Uterus (tissue), 4 donors: ENCODE results near the gene P2RX7. TPM values are rescaled to one million over a fixed set of nuclear protein-coding genes. Genes with fewer than 3 reads are reported as not detected.

ENCODE experiments used
- DNase-seq, 2 donors: peaks; one replicate each; pipeline ENCODE4 v3.0.0-alpha.2; 2019 to 2020
- H3K27ac ChIP-seq, 2 donors: fragments of 200-600 bp; sonication (generic); 1 replicate in 1 of 2; 2 replicates in 1 of 2; pipeline ENCODE4 v1.5.1; 2016 to 2018
- H3K27me3 ChIP-seq, 2 donors: fragments of 200-600 bp; sonication (generic); one replicate each; pipeline ENCODE4 v1.5.1; 2018 to 2019; ENCODE audit warnings: control low read depth in 1 of 2
- H3K36me3 ChIP-seq, 2 donors: fragments of 200-600 bp; sonication (generic); one replicate each; pipeline ENCODE4 v1.5.1; 2019; ENCODE audit warnings: control low read depth in 1 of 2
- H3K4me1 ChIP-seq, 2 donors: fragments of 200-600 bp; sonication (generic); one replicate each; pipeline ENCODE4 v1.5.1; 2018 to 2019; ENCODE audit warnings: control low read depth in 1 of 2
- H3K4me3 ChIP-seq, 2 donors: fragments of 200-600 bp; sonication (generic); 1 replicate in 1 of 2; 2 replicates in 1 of 2; pipeline ENCODE4 v1.5.1; 2018 to 2019; ENCODE audit warnings: mild to moderate bottlenecking in 1 of 2
- H3K9me3 ChIP-seq, 2 donors: fragments of 200-600 bp; sonication (generic); one replicate each; pipeline ENCODE4 v1.5.1; 2019; ENCODE audit warnings: control low read depth in 1 of 2
- POLR2A ChIP-seq, 2 donors: fragments of 450-650 bp; IDR thresholded peaks; one replicate each; pipeline ENCODE4 v1.6.1; 2016; ENCODE audit warnings: antibody characterized with exemption in 2 of 2, mild to moderate bottlenecking in 1 of 2, moderate library complexity in 1 of 2
- intact Hi-C: fragments of 100-400 bp; cut with DNase I; formaldehyde crosslinking; loops from one replicate; pipeline ENCODE4 v1.15.1; 2023; ENCODE audit warnings: low total_unique reads
- total RNA-seq, 4 donors: library from RNA; depleted of rRNA in 3 of 4; stranded (reverse); fragments of >200 nt in 3 of 4; gene quantifications; one replicate each; pipeline versions ENCODE4 v1.1.0 to v1.2.4, GENCODE V29; 2014 to 2023
- TF ChIP-seq, protein P1 (sequence below), 4 experiments: fragments of 200-600 bp in 2 of 4; fragments of 450-650 bp in 2 of 4; sonication (generic) in 2 of 4; IDR thresholded peaks; one replicate each; pipeline ENCODE4 v1.5.1; 2016 to 2019; ENCODE audit warnings: antibody characterized with exemption in 4 of 4, mild to moderate bottlenecking in 2 of 4, moderate library complexity in 1 of 4
- donor health status: DM: yes; HTN: yes; CAD: no.

Gene P2RX7
- total RNA-seq, 4 donors from 2014 or later: 1.0 to 7.7 (median 3.1) TPM

- H3K4me1 ChIP-seq: no peaks in the 10 kb centered on the region
- no peak overlapping the region for H3K27ac ChIP-seq
- no peaks in the 10 kb centered on the region for H3K9me3 ChIP-seq
- H3K36me3 ChIP-seq: no peaks in the 10 kb centered on the region
- no peak overlapping the region for H3K4me3 ChIP-seq
- intact Hi-C loops: no loop called here
- H3K27me3 ChIP-seq: no peaks in the 10 kb centered on the region
- no peak for DNase-seq
- TF ChIP-seq, protein P1, sequence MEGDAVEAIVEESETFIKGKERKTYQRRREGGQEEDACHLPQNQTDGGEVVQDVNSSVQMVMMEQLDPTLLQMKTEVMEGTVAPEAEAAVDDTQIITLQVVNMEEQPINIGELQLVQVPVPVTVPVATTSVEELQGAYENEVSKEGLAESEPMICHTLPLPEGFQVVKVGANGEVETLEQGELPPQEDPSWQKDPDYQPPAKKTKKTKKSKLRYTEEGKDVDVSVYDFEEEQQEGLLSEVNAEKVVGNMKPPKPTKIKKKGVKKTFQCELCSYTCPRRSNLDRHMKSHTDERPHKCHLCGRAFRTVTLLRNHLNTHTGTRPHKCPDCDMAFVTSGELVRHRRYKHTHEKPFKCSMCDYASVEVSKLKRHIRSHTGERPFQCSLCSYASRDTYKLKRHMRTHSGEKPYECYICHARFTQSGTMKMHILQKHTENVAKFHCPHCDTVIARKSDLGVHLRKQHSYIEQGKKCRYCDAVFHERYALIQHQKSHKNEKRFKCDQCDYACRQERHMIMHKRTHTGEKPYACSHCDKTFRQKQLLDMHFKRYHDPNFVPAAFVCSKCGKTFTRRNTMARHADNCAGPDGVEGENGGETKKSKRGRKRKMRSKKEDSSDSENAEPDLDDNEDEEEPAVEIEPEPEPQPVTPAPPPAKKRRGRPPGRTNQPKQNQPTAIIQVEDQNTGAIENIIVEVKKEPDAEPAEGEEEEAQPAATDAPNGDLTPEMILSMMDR (IDR thresholded peaks at IDR 0.05): no peak
- TF ChIP-seq POLR2A (IDR thresholded peaks at IDR 0.05): no peak
These were observed 18.5 kb upstream of the P2RX7 start for GRCh38 chr12:121114019-121114639.

DNA sequence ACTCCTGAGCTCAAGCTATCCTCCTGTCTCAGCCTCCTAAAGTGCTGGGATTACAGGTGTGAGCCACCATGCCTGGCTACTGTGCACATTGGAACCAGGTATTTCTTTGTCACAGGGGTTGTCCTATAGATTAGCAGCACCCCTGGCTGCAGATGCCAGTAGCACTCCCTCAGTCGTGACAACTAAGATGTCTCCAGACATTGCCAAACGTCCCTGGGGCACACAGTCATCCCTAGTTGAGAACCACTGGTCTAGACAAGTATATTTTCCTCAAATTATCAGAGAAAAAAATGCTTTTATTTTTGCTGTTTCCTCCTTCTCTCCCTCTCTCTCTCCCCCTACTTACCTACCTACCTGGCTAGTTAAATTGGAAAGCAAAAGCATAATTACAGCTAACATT lies 17.9 kb upstream of the P2RX7 start:
- Histone ChIP-seq H3K4me3 (no peak overlapping the region), H3K27me3 (no peaks in the 10 kb centered on the region), H3K36me3 (no peaks in the 10 kb centered on the region), H3K9me3 (no peaks in the 10 kb centered on the region), H3K27ac (no peak overlapping the region), H3K4me1 (no peaks in the 10 kb centered on the region)
- no peak for TF ChIP-seq POLR2A (IDR thresholded peaks at IDR 0.05)
- TF ChIP-seq, protein P1 (IDR thresholded peaks at IDR 0.05): no peak
- DNase-seq: no peak
- intact Hi-C loops: no loop called here

- Histone ChIP-seq H3K27ac (no peak overlapping the region), H3K27me3 (no peaks in the 10 kb centered on the region), H3K4me1 (no peaks in the 10 kb centered on the region), H3K9me3 (no peaks in the 10 kb centered on the region), H3K36me3 (no peaks in the 10 kb centered on the region), H3K4me3 (no peak overlapping the region)
- no peak for DNase-seq
- intact Hi-C loops: no loop called here
- TF ChIP-seq, protein P1 (IDR thresholded peaks at IDR 0.05): no peak
- TF ChIP-seq POLR2A (IDR thresholded peaks at IDR 0.05): no peak
These were observed 17.1 kb upstream of the P2RX7 start for GRCh38 chr12:121115530-121115929.

- no peak for TF ChIP-seq POLR2A (IDR thresholded peaks at IDR 0.05)
- TF ChIP-seq, protein P1 (IDR thresholded peaks at IDR 0.05): no peak
- intact Hi-C loops: no loop called here
- H3K9me3 ChIP-seq: no peaks in the 10 kb centered on the region
These were observed 16.1 kb upstream of the P2RX7 start for GRCh38 chr12:121116318-121117225.

GRCh38 chr12:121117226-121117777 lies 15.4 kb upstream of the P2RX7 start:
- DNase-seq: no peak
- Histone ChIP-seq H3K4me1 (no peaks in the 10 kb centered on the region), H3K27me3 (no peaks in the 10 kb centered on the region), H3K27ac (no peak overlapping the region), H3K9me3 (no peaks in the 10 kb centered on the region), H3K36me3 (no peaks in the 10 kb centered on the region), H3K4me3 (no peak overlapping the region)
- intact Hi-C loops: no loop called here
- TF ChIP-seq, protein P1 (IDR thresholded peaks at IDR 0.05): no peak
- TF ChIP-seq POLR2A (IDR thresholded peaks at IDR 0.05): no peak

More at GRCh38 chr12:121116318-121117225, 16.1 kb upstream of the P2RX7 start:
- no peaks in the 10 kb centered on the region for H3K36me3 ChIP-seq
- DNase-seq: no peak
- H3K4me1 ChIP-seq: no peaks in the 10 kb centered on the region
- H3K27ac ChIP-seq: no peak overlapping the region
- no peak overlapping the region for H3K4me3 ChIP-seq
- no peaks in the 10 kb centered on the region for H3K27me3 ChIP-seq
